GM21825 (cell line): ENCODE data around the gene PDK4.
"Not testable (repeated sequence)": the region's sequence is repeated elsewhere in the genome, so short reads cannot be mapped to it uniquely, and the experiment has no call there.

ENCODE experiments used
- ATAC-seq: cut with Tn5 transposase; IDR thresholded peaks from one replicate; pipeline ENCODE4 v1.9.1; 2021; ENCODE audit warnings: mild to moderate bottlenecking, moderate library complexity; ENCODE audit not compliant: unreplicated experiment

Gene PDK4

DNA sequence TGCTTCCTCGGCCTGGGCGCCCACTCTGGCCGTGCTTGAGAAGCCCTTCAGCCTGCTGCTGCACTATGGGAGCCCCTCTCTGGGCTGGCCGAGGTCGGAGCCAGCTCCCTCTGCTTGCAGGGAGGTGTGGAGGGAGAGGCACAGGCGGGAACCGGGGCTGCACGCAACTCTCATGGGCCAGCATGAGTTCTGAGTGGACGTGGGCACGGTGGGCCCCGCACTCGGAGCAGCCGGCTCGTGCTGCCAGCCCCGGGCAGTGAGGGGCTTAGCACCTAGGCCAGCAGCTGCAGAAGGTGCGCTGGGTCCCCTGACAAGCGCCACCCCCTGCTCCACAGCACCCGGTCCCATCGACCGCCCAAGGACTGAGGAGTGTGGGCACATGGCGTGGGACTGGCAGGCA, 9.0 kb upstream of the PDK4 start:
- ATAC-seq: no peak

DNA sequence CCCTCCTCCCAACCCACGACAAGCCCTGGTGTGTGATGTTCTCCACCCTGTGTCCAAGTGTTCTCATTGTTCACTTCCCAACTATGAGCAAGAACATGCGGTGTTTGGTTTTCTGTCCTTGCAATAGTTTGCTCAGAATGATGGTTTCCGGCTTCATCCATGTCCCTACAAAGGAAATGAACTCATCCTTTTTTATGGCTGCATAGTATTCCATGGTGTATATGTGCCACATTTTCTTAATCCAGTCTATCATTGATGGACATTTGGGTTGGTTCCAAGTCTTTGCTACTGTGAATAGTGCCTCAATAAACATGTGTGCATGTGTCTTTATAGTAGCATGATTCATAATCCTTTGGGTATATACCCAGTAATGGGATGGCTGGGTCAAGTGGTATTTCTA, 8.5 kb upstream of the PDK4 start:
- not testable (repeated sequence) for ATAC-seq

DNA sequence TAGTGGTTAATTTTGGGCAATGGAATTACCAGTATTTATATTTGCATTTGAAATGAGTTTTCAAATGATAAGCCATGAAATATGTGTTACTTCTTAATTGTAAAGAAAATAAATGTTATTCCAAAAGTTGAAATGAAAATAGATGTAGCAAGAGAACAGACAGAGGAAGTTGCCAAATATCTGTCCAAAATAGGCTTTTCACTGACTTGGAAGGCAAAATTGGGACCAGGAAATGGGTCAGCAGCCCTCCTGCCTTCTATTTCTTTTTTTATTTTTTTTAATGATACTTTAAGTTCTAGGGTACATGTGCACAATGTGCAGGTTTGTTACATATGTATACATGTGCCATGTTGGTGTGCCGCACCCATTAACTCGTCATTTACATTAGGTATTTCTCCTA, 8.1 kb upstream of the PDK4 start:
- ATAC-seq: not testable (repeated sequence)

DNA sequence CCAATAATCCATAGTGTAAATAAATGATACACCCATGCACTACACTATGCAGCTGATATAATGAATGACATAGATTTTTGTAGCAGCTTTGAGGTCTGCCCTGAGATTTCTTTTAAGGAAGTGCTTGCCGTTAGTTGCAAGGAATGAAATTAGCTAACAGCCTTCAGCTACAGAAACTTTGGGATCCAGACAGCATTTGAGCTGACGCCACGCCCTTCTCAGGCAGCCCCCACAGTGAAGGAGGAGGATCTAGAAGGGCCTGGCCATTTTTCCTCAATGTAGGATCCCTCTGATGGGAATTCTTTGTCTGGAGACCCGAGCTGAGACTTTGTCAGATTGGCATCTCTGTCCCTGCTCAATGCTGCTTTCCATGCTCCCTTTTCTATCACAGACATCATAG, 6.1 kb upstream of the PDK4 start:
- no peak for ATAC-seq

DNA sequence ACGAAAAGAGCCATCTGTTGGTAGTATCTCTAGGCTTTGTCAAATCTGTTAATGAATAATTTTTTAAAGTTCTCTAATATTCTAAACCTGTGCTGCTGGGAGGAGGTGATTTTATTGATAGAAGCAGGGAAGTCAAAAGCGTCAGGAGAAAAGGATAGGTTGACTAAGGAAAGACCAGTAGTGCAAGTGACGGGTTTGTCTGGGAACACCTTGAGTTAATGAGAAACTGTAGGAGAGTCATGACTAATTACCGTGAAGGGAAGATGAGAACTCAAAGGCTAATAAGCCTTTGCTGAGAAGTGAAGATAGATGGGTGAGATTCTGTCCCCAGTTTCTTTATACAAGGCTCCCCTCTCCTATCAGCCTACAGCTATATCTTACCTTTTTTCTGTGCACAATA, 5.0 kb upstream of the PDK4 start:
- ATAC-seq: no peak

DNA sequence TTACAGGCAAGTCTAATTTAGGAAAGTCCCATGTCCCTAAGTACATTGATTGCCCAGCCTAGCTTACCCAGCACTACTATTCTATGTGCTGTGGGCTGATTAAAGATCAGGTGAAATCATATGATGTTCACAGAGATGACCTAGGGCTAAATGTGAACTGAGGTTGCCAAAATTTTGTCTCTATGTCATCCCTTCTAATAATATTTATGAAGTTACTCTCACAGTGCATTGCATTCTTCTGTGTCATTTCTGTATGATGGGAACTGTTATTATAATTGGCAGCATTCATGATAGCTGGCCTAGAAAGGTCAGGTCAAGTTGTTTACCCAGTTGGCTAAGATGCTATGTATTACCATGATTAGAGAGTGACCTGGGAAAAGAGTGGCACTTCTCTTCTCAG, 2.8 kb upstream of the PDK4 start:
- ATAC-seq: no peak

DNA sequence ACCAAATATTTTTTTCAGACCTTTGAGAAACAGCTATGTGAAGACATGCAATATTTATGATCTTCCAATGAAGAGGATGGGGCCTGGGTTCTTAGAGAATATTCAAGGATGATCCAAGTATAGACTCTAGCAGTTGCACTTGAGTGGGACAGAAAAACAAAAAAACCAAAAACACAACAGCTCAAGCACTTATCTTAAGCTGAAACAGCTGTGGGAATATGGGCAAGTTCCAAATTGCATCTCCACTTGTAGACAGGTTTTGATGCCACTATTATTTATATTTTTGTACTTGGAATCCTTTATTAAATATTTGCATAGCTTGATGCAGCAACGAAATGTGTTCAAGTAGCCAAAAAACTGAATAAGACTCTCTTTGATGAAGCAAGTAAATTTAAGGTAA, 2.2 kb upstream of the PDK4 start:
- no peak for ATAC-seq

DNA sequence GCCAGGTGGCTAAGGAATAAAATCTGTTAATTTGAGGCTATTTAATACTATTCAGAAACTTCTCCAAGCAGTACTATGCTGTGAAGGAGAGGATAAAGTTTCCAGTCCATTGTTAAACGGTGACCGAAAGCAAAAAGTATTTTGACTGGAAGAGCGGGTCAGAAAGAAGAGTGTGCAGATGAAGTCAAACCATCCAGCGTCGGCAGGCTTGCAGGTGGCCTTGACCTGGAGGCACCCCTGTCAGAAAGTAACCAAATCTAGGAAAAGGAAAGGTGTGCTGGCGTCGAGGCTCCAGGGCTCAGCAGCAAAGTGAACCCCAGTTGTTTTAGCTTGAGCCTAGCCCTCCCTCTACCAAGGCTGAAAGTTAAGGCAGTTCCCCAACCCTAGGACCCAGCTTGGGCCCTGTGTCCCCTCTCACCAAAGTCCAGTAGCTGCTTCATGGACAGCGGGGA, 544 bp downstream of the PDK4 start:
- ATAC-seq: no peak

DNA sequence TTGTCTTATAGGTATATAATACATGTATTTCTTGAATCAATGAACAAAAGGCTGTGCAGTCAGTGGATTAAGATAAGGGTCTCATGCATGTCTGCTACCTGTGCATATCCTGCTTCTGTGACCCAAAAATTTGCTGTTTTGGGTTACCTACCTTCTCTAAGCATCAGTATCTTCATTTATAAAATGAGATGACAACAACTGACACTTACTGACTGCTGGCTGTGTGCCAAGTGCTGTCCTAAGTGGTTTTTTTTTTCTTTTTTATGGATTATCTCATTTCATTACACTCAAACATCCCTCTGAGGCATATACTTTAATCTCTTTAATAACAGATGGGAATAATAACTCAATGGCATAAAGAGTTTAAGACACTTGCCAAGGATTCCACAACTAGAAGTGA, 2.1 kb downstream of the PDK4 start:
- ATAC-seq: no peak

DNA sequence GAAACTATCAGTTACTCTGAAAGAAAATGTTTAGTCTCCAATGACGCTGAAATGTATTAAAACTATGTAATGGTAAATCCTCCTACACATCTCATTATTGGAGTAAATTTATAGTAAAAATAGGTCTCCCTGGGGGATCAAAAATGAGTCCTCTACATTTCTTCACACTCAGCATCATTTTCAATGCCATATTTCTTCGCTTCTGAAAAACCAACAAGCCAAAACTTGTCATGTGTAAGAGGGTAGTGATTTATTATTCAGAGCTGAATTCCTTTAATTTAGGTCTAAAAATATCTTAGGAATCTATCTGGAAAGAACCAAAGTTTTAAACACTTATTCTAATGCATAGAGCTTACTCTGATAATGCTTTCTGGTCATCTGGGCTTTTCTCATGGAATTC, 3.0 kb downstream of the PDK4 start:
- ATAC-seq: no peak

DNA sequence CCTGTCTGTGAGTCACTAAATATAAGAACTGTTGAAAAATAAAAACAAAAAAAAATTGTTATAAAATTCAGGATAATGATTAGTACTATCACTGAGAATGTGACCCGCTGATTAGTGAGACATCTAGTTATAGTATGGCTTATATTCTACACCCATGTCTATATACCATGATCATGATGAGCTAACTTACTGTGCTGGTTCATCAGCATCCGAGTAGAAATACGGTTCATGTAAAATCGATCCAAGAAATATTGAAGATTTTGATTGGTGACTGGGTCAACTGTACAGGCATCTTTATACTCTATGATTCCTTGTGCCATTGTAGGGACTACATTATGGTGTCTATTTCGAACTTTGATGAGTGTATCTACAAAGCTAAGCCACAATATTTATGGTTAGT, 3.7 kb downstream of the PDK4 start:
- no peak for ATAC-seq

DNA sequence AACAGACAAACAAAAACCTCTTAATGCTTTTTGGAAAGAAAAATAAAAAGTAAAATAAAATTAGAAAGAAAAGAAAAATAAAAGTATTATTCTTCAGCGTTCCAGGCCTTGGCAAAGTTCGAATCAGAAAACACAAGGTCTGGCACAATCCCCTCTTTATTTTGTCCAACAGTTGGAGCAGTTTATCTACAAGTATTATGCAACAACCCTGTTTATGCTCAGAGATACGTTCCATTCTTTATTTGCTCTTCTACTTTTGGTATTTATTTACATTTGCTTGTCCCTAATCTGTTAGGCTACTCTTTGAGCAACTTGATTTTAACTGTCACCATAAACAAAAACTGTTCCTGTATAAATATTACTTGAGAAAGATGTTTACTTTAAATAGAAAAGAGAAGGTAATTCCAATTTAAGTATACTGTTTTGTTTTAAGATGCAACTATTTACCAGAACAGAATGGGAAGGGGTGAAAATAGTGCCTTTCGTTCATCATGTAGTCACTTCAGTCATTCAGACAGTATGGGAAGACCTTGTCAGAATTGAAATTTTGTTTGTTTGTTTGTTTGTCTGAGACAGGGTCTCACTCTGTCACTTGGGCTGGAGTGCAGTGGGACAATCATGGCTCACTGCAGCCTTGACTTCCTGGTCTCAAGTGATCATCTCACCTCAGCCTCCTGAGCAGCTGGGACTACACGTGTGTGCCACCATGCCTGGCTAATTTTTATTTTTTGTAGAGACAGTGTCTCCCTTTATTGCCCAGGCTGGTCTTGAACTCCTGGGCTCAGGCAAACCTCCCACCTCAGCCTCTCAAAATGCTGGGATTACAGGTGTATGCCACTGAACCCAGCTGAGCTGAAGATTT, 5.7 kb downstream of the PDK4 start:
- no peak for ATAC-seq

DNA sequence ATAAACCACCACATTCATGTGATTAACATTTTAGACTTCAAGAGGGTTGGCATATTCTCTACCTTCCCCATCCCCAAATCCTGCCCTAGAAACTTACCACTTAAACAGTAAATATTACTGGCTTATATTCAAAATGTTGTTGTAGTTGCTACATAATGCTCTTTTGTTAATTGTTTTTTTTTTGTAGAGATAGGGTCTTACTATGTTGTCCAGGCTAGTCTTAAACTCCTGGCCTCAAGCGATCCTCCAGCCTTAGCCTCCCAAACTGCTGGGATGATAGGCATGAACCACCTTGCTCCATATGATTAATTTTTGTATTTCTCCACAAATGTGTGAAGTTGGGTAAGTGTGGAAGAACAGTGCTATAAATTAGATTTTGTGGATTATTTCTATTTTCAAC, 6.5 kb downstream of the PDK4 start:
- no peak for ATAC-seq

DNA sequence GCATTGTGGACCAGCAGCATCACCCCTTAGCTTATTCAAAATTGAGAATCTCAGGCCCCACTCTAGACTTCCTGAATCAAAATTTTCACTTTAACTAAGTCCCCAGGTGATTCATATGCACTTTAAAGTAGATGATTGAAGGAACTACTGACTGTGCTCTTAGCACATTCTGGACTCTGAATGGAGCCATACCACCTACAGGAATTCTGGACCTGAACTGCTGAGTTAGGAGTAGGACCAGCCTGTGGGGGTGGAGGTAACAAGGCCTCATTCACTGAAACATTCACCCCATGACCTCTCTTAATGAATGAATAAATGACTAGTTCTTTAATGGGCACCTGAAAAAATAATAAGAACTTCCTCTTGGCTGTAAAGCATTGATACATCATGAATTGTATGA, 7.3 kb downstream of the PDK4 start:
- no peak for ATAC-seq

DNA sequence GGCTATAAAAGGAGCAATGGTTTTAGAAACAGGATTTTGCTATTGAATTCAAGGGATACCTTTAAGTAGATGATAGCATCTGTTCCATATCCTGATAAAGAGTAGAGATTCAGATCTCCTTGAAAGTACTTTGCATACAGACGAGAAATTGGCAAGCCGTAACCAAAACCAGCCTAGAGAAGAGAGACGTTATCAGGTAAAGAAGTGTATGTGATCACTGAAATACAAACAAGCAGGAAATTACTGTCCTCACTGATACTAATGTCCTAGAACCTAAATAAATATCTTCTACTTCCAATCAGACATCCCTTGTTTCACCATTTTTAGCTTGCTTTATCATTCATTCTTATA, 9.4 kb downstream of the PDK4 start:
- no peak for ATAC-seq

DNA sequence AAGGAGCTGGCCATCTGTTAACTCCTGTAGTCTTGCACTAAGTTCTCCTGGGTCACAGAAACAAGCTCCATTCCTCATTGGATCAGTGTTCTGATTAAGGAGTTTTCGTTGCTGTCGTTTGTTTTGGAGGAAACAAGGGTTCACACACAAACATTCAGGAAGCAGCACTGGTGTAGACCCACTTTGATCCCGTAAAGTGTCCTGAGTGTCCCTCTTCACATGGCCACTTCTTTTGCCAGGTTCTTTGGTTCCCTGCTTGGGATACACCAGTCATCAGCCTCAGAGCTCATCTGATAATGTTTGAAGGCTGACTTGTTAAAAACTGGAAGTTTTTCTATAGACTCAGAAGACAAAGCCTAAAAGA, 10.9 kb downstream of the PDK4 start:
- ATAC-seq: no peak

DNA sequence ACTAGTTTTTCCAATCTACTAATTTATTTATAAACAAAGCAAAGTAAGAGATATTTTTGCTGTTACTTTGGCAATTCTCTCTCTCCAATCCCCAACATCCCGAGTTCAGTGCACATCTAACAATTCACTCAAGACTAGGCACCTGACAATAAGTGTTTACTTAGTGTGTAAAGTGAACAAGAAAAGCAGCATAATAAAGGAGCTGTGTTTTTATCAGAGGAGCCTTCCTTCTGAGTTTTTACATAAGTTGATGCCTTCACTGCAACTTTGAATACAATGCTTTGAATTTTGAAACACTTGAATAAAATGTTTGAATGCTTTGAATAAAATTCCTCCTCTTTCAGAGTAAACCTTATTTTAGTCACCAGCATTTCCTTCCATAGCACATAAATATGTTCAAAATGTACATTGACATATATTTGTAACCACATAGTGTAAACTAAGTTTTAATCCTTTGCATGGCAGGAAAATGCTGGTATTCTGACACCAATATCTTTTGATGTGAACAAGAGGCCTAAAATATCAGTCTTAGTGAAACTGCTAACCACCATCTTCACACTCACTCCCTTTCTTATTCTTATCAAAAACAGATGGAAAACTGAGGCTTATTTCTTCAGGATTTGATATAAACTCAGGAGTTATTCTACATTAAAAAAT, 11.4 kb downstream of the PDK4 start:
- ATAC-seq: no peak

DNA sequence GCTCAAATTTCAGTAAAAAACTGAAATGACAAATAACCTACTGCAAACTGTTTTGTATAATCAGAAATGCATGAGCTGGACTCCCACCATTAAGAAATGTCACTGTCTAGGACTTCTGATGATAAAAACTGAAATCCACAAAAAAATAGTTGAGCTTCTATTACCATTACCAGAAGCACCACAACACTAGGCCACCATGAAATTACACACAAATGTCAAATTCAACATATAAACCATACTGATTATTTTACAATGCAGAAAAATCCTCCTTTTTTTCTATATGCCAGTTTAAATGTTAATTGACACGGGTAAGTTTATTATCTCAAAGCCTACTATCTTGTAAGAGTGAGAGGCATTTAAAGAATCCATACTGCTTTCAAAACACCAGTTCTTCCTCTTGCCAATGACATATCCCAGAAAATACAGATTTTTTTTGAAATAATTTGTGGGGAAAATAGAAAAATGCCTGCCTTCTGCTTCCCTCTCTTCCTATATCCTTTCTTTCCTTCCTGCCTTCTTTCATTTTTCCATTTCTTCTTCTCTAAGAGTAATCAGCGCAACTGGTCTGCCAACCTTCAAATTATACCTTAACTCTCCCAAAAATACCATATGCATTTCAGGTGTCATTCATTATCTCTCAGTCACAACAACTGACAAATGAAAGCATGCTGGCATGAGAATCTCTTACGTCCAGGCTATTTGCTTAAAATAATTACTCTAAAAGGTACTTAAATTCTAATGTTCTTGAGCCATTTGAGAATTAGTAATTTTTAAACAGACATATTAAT, 12.3 kb downstream of the PDK4 start:
- no peak for ATAC-seq

DNA sequence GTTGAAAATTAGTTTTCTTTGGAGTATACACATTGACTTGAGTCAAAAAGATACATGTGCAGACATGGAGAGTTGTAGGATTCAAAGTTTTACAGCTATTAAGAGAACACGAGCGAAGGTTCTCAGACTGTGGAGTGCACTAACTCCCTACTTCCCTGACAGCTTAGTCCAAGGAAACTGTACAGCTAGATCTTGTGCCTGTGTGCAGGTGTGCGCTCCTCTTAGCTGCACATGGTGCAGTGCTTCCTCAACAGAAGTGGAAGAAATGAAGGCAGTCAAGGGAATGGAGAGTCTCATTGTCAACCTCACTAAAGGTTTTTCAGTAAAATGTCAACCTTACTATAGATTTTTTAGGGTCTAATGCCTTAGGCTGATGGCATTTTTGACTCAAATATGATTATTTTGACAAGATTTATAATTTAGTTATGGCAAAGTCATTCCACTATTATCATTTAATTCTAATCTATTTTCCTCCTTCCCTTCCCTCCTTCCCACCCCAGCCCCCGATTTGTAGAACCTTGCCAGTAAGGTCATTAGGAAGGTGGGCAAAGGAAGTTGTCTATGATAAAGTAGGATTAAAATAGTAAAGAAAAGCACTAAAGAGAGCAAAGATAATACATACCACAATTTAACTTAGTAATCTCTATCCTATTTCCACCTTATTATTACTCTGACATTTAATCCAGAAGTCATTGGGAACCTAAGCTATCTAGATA, 13.6 kb downstream of the PDK4 start:
- no peak for ATAC-seq

DNA sequence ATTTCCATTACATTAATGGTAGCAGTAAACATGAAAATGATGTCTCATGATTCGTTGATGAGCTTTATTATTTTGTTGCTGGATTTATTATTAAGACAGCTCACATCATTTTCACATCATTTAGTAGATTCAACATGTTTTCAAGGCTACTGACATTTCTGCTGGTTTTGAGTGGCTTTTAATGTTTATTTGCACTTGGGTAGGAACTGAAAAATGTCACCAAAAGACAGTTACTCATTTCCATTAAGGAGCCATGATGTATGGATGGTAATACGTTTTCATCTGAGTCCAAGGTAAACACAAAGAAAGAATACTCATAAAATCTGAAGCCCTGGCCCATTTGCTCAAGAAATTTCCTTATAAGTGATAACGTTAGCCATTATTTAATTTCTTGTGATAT, 14.8 kb downstream of the PDK4 start:
- no peak for ATAC-seq

DNA sequence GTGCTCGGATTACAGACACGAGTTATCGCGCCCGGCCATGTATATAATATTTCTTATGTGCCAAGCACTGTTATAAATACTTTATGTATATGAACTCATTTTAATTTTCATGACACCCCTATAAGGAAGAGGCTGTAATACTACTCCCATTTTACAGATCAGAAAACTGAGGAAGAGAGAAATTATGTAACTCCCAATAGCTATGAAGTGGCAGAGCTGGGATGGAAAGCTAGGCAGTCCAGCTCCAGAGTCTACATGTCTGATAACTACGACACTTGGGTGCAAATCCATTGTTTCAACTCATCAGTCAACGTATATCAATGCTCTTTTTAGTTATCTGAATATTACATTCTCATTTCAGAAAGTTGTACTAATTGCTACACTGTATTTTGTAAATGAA, 17.0 kb downstream of the PDK4 start:
- no peak for ATAC-seq
